NCI-H748 (cell line): ENCODE results near the gene F7.
"Not testable (repeated sequence)": the region's sequence is repeated elsewhere in the genome, so short reads cannot be mapped to it uniquely, and the experiment has no call there.

Source experiments
- DNase-seq: peaks from one replicate; lab custom pipeline; 2025; ENCODE audit not compliant: unreplicated experiment; lab: John Stamatoyannopoulos, UW

The F7 gene

GRCh38 chr13:113070855-113071254, 34.7 kb upstream of the F7 start:
- no peak for DNase-seq

- DNase-seq = no peak
Observed at GRCh38 chr13:113072376-113072775, 33.2 kb upstream of the F7 start.

GRCh38 chr13:113073942-113074341, 31.6 kb upstream of the F7 start:
- no peak for DNase-seq

GRCh38 chr13:113074401-113074800, 31.2 kb upstream of the F7 start:
- no peak for DNase-seq

GRCh38 chr13:113074876-113075275, 30.7 kb upstream of the F7 start:
- DNase-seq = no peak

GRCh38 chr13:113075711-113076110, 29.9 kb upstream of the F7 start:
- no peak for DNase-seq

GRCh38 chr13:113076681-113077401, 28.8 kb upstream of the F7 start:
- DNase-seq = no peak

- no peak for DNase-seq
Observed at GRCh38 chr13:113077566-113077952, 28.0 kb upstream of the F7 start.

- DNase-seq = no peak
Observed at GRCh38 chr13:113077953-113078901, 27.4 kb upstream of the F7 start.

GRCh38 chr13:113078902-113079780, 26.4 kb upstream of the F7 start:
- no peak for DNase-seq

GRCh38 chr13:113079781-113080080, 25.9 kb upstream of the F7 start:
- DNase-seq = not testable (repeated sequence)

GRCh38 chr13:113080361-113080831, 25.2 kb upstream of the F7 start:
- no peak for DNase-seq

- no peak for DNase-seq
Observed at GRCh38 chr13:113080901-113081521, 24.6 kb upstream of the F7 start.

- DNase-seq = no peak
Observed at GRCh38 chr13:113082198-113083021, 23.2 kb upstream of the F7 start.

GRCh38 chr13:113083022-113083373, 22.6 kb upstream of the F7 start:
- no peak for DNase-seq

- peak; percentile 35 for DNase-seq
Observed at GRCh38 chr13:113083402-113084061, 22.1 kb upstream of the F7 start.

GRCh38 chr13:113084094-113084942, 21.3 kb upstream of the F7 start:
- DNase-seq = no peak

- DNase-seq = no peak
Observed at GRCh38 chr13:113084943-113085540, 20.5 kb upstream of the F7 start.
